ENCODE data around the gene ZNF549. TPM values are rescaled to one million over a fixed set of nuclear protein-coding genes. Genes with fewer than 3 reads are reported as not detected.

ZNF549 gene
- 3.5 and 4.7 TPM in 2 replicates for total RNA-seq

GRCh38 chr19:57527136-57527881 is at the start of gene ZNF549:
Gene ZNF549, plus strand, starts transcription at chr19:57527356. Its CDS starts 218 bp downstream, at chr19:57527574.

DNA sequence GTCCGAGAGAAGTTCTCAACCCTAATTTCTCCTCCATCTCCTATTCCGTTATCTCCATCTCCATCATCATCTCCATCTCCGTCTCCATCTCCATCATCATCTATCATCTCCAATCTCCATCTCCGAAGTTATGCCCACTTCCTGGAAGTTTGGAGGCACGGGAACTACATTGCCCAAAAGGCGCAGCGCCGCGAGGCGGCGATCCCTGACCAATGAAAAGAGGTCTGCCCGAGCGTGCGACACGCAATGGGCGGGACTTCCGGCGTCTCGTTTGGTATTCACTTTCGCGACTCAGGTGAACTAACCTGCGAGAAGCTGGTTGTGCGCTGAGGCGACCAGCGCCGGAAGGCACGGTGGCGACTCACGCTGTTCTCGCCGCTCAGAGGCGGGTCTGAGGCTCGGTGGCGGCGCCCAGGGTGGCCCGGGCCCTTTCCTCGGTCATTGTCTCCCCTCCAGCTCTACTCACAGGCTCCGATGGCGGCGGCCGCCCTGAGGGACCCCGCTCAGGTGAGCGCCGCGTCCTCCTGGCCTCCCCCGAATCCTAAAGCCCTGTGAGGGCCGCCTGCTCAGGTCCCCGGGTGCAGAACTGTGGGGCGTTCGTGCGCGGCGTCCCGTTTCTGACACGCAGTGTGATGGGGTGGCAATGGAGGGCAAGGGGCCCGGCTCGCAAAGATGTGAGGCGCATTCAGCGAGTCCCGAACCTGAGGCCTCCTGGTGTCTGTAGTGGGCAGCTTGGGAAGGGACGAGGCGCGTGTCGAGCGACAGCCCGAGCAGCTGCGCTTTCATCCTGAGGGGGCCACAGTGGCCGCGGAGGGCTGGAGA is 39.5 kb upstream of the ZNF549 start, which contains the start of gene ZNF419:
ZNF419 (plus strand) TSS at position 274 of the 822 bp plus-strand sequence; CDS start at position 475, 201 bp downstream.

GRCh38 chr19:57499680-57500395 is 27.3 kb upstream of the ZNF549 start, which contains the start of gene ZNF773:
Gene ZNF773, plus strand, starts transcription at chr19:57499938. Its CDS starts 143 bp downstream, at chr19:57500081.

GRCh38 chr19:57559404-57560025 is 32.4 kb downstream of the ZNF549 start, which contains the start of gene ZNF550:
Gene ZNF550, minus strand, starts transcription at chr19:57559863. Its CDS starts 181 bp downstream, at chr19:57559682.

GRCh38 chr19:57578487-57579205 is 51.5 kb downstream of the ZNF549 start, which contains the start of gene ZNF416:
Gene ZNF416, minus strand, starts transcription at chr19:57578911. Its CDS starts 207 bp downstream, at chr19:57578704.

DNA sequence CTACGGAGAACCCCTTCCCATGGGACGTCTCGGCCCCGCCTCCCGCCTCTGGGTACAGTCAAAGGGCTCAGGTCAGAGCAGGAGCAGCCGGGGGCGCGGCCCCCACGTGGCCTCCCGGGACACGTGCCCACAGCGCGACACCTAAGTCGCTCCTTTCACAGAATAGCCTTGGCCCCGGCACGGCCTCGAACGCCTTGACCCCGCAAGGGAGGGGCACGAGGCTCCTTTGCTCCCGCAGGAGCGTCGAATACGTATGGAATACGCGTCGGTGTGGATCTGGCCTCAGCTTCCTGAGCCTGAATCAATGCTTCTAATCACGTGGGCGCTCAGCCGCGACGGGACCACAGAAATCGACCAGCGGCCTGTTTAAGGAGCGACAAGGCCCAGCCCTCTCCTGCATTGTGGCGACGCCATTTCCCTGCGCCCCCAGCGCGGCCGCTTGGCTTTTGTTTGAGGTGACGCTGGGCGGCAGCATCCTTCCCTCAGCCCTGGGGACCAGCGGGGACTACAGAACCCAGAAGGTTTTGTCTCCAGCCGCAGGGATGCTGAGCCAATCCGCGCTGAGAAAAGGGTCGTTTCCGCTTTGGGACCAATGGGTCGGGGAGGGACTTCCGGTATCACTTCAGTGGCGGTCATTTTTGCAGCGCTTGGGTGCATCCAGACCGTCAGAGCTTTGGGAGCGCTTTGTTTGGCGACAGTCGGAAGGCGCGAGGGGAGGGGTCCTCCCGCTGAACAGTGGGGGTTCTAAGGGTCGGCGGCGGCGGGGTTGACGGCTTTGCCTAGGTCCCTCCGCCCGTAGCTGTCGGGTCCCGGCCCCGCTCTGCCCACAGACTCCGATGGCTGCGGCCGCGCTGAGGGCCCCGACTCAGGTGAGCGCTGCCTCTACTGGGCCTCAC is 56.6 kb downstream of the ZNF549 start, which contains the start of gene ZIK1:
ZIK1 (plus strand) TSS at position 625 of the 896 bp plus-strand sequence; CDS start at position 837, 212 bp downstream.

GRCh38 chr19:57599761-57600383 is 72.7 kb downstream of the ZNF549 start, which contains the start of gene ZNF530:
Gene ZNF530, plus strand, starts transcription at chr19:57599885. Its CDS starts 4,461 bp downstream, at chr19:57604346.

Other genes with a start within 250 kb of the ZNF549 start
- 49.9 and 84.8 TPM in 2 replicates for gene ZNF460, start 246.9 kb upstream of the ZNF549 start, total RNA-seq
- 7.9 and 10.7 TPM in 2 replicates for gene ZNF543, start 206.9 kb upstream of the ZNF549 start, total RNA-seq
- gene ZNF304, start 176.1 kb upstream of the ZNF549 start, total RNA-seq = 7.6 and 8.9 TPM in 2 replicates
- 6.5 and 8.8 TPM in 2 replicates for gene TRAPPC2B, start 163.8 kb upstream of the ZNF549 start, total RNA-seq
- gene ZNF547, start 163.8 kb upstream of the ZNF549 start, total RNA-seq = 3.6 and 3.7 TPM in 2 replicates
- 12.1 and 18.9 TPM in 2 replicates for gene ZNF548, start 137.5 kb upstream of the ZNF549 start, total RNA-seq
- 9.1 and 9.5 TPM in 2 replicates for gene ZNF17, start 116.2 kb upstream of the ZNF549 start, total RNA-seq
- gene ZNF749, start 92.0 kb upstream of the ZNF549 start, total RNA-seq = 10.7 and 13.4 TPM in 2 replicates
- 0.18 and 0.56 TPM in 2 replicates for gene VN1R1, start 70.2 kb upstream of the ZNF549 start, total RNA-seq
- 10.2 and 18.1 TPM in 2 replicates for gene ZNF772, start 49.8 kb upstream of the ZNF549 start, total RNA-seq
- 7.1 and 9.7 TPM in 2 replicates for gene ZNF419, start 39.6 kb upstream of the ZNF549 start, total RNA-seq
- gene ZNF773, start 27.4 kb upstream of the ZNF549 start, total RNA-seq = 5.8 and 9.9 TPM in 2 replicates
- gene ZNF550, start 32.5 kb downstream of the ZNF549 start, total RNA-seq = 4.9 and 7.2 TPM in 2 replicates
- 3.8 TPM in 2 replicates for gene ZNF416, start 51.6 kb downstream of the ZNF549 start, total RNA-seq
- gene ZIK1, start 56.8 kb downstream of the ZNF549 start, total RNA-seq = 1.1 and 5.5 TPM in 2 replicates
- 3.3 and 3.7 TPM in 2 replicates for gene ZNF530, start 72.5 kb downstream of the ZNF549 start, total RNA-seq
- 13.9 and 16.3 TPM in 2 replicates for gene ZNF134, start 86.9 kb downstream of the ZNF549 start, total RNA-seq
- gene ZNF211, start 105.8 kb downstream of the ZNF549 start, total RNA-seq = 8.7 and 12.0 TPM in 2 replicates
- not detected in 2 replicates for gene ZSCAN4, start 141.6 kb downstream of the ZNF549 start, total RNA-seq
- 6.9 and 7.0 TPM in 2 replicates for gene ZNF551, start 154.6 kb downstream of the ZNF549 start, total RNA-seq
- 0.27 and 2.4 TPM in 2 replicates for gene ZNF154, start 181.8 kb downstream of the ZNF549 start, total RNA-seq
- gene ZNF671, start 200.3 kb downstream of the ZNF549 start, total RNA-seq = 4.3 and 6.6 TPM in 2 replicates
- 17.5 and 18.3 TPM in 2 replicates for gene ZNF776, start 219.5 kb downstream of the ZNF549 start, total RNA-seq
- gene ZNF586, start 242.3 kb downstream of the ZNF549 start, total RNA-seq = 10.3 and 17.8 TPM in 2 replicates